Renal pelvis (tissue), 4 donors: ENCODE results near the gene STK32B. TPM values are rescaled to one million over a fixed set of nuclear protein-coding genes. Genes with fewer than 3 reads are reported as not detected.
"Not testable (repeated sequence)": the region's sequence is repeated elsewhere in the genome, so short reads cannot be mapped to it uniquely, and the experiment has no call there.

ENCODE experiments used
- DNase-seq: peaks from one replicate; pipeline ENCODE4 v3.0.0-alpha.2; 2013
- polyA plus RNA-seq, 3 donors: library from polyadenylated mRNA; unstranded; fragments of 120-200 nt; gene quantifications; one replicate each; pipeline ENCODE4 v1.2.1, GENCODE V29; 2013; ENCODE audit not compliant: insufficient read length in 3 of 3

Gene STK32B
- polyA plus RNA-seq, 3 donors = 7.2 to 10.6 (median 8.4) TPM

DNA sequence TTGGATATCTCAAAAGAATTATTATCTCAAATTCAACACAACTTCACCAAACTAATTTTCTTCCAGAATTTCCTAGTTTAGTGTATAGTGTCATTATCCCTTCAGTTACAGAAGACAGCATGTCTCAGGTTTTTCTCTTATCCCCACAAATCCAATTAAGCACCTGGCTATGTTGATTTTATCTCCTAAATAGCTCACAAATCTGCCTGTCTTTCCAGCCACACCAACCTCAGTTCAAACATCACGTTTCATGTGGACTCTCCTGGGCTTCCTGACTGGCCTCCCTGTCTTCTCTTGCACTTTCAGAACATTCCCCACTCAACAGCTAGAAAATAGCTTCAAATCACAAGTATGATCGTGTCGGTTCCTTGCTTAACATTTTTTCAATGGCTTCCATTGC, 14.8 kb downstream of the STK32B start:
- DNase-seq = no peak

DNA sequence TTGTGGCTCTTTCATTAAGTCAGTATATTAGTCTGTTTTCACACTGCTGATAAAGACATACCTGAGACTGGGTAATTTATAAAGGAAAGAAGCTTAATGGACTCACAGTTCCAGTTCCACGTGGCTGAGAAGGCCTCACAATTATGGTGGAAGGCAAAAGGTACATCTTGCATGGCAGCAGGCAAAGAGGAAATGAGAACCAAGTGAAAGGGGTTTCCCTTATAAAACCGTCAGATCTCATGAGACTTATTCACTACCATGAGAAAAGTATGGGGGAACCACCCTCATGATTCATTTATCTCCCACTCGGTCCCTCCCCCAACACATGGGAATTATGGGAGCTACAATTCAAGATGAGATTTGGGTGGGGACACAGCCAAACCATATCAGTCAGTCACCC, 15.7 kb downstream of the STK32B start:
- not testable (repeated sequence) for DNase-seq

DNA sequence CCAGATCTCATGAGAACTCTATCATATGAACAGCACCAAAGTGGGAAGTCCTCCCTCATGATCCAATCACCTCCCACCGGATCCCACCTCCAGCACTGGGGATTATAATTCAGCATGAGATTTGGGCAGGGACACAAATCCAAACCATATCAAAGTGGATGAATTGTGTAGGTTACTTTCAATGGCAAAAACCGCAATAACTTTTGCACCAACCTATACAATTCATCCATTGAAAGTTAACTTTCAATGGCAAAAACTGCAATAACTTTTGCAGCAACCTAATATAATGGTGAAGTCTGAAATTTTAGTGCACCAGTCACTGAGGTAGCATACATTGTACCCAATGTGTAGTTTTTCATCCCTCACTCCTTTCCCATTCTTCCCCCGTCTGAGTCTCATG, 16.6 kb downstream of the STK32B start:
- no peak for DNase-seq

DNA sequence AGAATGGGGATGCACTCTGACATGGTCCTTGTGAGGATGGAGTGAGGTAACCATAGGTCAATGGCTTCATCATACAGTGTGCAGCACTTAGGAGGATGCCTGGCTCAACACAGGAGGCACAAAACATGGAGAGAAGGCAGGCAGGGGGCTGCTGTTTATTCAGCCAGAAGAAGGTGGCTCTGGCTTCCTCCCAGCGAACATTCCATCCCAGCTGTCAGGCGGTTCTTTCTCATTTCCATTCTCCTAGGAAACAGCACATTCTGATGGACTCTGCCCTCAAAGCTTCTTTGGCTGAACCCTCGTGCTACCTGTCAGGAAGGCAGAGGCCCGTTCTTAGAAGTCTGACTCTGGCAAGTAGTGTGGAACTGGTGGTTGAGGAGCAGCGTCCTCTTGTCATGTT, 18.6 kb downstream of the STK32B start:
- DNase-seq = no peak

DNA sequence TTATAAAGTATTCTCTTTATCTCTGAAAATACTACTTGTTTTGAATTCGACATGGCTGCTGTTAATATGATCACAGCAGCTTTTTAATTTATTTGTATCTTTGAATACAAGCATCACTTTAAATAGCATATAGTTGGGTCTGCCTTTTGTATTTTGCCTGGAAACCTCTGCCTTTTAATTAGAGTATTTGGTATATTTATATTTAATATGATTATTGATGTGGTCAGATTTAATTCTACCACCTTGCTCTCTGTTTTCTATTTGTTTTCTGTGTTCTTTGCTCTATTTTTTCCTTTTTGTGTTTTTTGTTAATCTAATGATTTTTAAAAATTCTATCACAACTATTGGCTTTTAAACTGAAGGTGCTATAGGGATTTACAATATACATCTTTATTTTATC, 21.7 kb downstream of the STK32B start:
- no peak for DNase-seq

DNA sequence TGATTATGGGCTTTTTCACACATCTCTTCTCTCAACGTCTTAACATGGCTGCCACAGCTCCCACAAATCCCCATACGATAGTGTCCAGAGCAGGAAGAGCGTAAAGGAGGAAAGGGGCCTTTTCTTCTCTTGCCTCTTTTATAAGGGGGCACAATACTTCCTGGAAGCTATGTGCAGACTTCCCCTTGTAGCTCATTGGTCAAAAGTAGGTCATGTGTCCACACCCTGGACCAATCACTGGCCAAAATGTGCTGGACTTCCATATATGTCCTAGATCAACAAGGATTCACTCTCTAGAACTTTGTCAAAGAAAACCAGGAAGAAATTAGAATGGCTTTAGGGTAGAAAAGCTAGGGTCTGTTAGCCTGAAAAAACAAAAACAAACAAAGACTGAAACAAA, 26.7 kb downstream of the STK32B start:
- no peak for DNase-seq

DNA sequence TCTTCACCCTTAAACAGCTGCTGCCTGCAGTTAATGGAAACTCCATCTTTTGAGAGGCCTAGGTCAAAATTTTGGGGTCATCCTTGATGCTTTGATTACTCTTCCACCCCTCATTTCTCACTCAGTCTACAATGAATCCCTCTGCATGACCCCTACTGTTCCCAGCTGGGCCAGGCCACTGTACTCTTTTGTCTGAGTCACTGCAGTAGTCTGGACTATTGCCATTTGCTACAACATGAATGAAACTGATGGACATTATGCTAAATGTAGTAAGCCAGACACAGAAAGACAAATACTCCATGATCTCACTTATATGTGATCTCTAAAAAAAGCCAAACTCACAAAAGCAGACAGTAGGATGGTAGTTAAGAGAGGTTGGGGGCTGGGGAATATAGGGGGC, 28.3 kb downstream of the STK32B start:
- DNase-seq = no peak

DNA sequence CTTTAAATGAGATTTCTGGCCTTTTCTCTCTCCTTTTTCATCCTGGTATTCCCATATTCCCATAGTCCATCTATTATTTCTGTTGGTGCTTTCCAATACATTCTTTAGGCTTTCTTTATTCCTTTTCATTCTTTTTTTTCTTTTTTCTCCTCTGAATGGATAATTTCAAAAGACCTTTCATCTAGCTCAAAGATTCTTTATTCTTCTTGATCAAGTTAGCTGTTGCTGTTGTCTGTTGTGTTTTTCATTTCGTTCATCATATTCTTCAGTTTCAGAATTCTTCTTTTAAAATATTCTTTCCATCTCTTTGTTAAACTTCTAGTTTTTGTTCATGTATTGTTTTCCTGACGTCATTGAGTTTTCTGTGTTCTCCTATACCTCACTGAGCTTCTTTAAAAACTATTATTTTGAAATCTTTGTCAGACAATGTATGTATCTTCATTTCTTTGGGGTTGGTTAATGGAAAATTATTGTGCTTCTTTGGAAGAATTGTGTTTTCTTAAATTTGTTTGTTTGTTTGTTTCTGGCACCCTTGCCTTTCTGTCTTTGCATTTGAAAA, 30.2 kb downstream of the STK32B start:
- no peak for DNase-seq

DNA sequence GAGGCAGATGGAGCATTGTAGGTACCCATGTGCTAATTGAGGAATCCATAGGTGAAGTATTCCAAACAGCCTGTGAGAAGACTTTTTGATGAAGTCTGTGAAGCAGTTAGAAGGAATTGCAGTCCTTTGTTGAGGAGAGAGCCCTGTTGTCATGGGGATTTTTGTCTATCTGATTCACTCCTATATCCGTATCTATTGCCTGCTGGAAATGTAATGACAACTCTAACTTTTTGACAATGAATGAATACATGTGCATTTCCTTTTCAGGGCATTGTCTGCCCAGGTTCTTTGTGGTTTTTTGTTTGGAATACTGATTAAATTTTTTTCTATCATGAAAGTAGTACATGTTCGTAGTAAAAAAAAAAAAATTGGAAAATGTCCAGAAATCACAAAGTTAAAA, 31.1 kb downstream of the STK32B start:
- DNase-seq = no peak

DNA sequence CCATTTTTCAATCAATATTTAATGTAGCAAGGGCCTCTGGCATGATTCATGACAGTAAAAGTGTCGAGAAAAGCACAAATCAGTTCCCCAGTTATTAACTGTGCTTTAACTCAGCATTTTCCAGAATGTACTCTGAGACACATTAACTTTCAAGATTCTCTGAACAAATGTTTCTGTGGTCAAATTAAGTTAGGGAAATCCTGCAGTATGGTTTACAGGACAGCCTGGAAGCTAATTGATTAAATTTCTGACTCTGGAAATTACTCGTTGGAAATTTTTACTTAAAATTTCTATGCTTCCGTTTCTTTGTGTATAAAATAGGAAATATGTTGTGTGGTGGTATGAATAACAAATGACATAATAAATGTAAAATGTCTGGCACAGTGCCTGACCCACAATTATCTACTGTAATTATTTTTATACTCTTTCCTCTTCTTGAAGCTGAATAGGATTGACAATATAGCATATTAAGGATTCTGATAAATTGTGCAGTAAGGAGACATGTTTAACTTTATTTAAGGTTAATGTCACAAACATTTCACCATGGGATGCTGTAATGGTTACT, 33.7 kb downstream of the STK32B start:
- no peak for DNase-seq

DNA sequence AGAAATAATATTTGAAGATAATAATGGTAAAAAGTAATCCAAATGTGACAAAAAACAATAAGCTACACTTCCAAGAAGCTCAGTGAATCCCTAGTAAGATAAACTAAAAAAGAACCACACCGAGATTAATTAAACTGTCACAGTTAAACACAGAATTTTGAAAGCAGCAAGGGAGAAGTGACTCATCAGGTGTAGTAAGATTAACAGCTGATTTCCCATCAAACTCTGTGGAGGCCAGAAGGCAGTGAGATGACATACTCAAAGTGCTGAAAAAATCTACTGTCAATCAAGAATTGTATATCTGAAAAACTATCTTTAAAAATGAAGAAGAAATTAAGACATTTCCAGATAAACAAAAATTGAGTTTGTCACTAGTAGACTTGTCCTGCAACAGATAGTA, 35.3 kb downstream of the STK32B start:
- DNase-seq = no peak

DNA sequence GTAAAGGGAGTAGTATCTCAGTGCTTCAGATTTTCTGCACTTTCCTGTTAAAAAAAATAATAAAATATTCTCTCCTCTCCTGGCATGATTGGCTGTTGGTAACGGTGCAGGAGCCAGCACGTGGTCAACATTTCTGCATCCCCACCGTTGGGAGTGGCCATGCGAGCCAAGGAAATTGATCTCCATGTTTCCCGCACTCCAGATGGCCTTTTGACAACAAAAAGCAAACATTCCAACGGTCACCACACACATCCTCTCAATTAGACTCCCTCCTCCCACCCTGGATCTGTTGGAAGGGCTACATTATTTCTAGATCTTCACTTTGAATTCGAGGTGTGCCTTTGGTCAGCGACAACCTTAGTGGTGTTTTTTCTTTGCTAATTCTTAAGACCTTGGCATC, 45.0 kb downstream of the STK32B start:
- no peak for DNase-seq

DNA sequence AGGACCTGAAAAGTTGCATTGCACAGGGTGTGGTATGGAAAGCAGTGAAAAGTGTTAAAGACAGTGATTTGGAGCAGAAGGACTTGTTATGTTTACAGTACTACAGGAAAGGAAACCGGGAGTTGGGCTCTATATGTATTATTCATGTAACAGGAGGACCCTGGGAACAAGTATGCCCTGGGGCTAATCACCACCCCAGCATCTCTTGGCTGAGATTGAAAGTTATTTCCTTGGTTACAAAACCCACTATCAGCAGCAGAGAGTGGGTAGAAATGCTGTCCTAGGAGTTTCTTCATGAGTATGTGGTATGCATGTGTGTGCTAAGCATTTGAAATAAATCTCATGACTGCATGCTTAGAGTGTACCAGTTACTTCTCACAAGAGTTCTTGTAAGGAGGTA, 46.9 kb downstream of the STK32B start:
- no peak for DNase-seq

DNA sequence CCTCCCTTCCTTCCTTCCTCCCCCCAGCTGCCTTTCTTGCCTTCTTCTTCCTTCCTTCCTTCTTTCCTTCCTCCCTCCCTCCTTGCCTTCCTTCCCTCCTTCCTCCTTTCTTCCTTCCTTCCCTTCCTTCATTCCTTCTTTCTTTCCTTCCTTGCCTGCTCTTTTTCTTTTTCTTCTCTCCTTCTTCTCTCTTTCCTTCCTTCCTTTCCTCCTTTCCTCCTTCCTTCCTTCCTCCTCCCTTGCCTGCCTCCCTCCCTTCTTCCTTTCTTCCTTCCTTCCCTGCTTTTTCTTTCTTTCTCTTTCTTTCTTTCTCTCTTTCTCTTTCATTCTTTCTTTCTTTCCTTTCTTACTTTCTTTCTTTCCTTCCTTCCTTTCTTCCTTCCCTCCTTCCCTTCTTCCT, 49.1 kb downstream of the STK32B start:
- DNase-seq = no peak

DNA sequence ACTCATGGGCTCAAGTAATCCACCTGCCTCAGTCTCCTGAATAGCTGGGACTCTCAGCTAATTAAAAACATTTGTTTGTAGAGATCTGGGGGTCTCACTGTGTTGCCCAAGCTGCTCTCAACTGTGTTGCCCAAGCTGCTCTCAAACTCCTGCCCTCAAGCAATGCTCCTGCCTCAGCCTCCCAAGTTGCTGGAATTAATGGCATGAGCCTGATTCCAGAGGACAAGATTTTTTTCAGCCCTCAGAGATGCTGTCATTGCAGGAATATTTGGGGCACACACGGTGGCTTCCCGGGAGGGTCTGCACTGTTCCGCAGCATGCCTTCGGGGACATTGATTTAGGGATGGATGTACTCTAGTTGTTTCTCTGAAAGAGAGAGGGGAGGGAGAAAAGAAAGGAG, 49.7 kb downstream of the STK32B start:
- DNase-seq = no peak

DNA sequence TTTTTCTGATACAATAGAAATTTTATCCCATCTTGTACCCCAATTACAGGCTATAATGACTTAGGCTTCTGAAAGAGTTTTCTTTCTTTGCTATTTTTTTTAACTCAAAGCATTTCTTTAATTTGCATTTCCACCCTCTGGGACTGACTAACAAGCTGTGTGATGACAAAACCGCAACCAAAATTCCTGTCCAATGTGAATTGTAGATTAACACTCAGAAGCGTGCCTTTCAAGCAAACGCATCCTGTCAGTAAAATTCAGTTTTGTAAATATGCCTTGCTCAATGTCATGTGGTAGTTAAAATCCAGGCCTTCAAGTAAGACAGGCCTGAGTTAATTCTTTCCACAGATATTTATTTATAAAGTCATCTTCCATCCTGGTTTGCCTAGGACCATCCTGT, 50.3 kb downstream of the STK32B start:
- DNase-seq = no peak

DNA sequence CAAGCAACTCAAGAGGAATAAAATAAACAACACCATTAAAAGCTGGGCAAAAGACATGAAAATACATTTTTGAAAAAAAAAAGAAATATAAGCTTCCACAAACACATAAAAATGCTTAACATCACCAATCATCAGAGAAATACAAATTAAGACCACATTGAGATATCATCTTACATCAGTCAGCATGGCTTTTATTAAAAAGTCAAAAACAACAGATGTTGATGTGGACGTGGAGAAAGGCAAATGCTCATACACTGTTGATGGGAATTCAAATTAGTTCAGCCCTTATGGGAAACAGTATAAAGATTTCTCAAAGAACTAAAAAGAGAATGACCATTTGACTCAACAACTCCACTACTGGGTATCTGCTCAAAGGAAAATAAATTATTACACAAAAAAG, 59.6 kb downstream of the STK32B start:
- no peak for DNase-seq

DNA sequence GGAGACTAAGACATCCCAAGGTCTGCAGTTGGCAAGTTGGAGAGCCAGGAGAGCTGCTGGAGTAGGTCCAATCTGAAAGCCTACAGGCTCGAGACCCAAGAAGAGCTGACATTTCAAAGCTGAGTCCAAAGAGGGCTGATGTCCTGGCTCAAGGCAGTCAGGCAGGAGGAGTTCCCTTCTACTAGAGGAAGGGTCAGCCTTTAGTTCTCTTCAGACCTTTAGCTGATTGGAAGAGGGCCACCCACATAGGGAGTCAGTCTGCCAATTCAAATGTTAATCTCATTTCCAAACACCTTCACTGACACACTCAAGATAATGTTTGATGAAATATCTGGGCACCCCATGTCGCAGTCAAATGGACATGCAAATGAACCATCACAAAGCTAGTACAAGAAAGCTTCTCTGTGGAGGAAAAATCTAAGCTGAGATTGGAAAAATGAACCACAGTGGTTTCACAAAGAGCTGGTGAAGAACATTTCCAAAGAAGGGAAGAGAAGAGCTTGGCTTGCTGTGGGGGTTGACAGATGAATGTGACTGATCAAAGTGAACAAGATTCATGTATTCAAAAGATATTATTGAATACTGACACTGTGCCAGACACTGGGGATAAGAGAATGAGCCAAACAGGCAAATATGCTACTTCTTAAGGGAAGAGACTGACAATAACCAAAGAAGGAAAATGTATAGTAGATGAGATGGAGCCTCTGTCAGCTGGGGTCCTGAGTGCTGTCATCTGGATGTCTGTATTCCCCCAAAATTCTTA, 61.2 kb downstream of the STK32B start:
- DNase-seq = no peak

DNA sequence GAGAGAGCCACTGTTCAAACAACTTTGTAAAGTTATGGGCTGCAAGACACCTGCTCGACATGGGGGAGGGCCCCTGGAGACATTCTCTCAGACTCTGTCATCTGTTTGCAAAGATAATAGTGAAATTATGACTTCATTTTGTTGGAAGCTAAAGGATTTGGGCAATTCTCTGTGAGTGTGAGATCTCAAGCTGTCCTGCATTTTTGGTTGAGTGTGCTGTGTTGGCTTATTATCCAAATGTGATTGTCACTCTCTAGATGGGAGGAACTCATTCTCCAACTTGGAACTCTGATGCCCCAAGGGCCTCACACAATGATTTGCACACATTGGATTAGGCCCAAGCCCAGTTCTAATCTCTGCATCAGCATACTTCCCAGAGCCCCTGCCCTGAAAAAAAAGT, 63.7 kb downstream of the STK32B start:
- DNase-seq = no peak

DNA sequence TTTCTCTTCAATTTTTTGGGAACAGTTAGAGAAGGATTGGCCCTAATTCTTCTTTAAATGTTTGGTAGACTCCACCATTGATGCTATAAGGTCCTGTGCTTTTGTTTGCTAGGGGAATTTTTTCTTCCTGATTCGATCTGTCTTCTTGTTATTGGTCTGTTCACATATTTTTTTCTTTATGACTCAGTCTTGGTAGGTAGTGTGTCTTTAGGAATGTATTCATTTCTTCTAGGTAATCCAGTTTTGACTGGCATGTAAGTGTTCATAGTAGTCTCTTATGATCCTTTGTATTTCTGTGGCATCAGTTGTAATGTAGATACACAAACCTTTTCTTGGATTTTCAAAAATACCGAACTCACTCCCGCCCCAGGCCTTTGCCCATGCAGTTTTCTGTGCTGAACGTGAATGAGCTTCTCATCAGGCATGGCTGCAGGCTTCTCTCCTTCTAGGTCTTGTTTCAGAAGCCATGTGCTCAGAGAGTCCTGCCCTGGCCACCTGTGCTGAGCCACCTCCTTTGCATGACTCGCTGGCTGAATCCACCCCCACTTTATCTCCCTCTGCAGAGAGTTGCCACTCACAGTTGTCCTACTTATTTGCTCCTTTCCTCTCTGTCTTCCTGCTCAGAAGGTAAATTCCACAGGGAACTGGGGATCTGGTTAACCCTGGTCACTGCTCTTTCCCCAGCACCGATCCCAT, 67.0 kb downstream of the STK32B start:
- DNase-seq = no peak

DNA sequence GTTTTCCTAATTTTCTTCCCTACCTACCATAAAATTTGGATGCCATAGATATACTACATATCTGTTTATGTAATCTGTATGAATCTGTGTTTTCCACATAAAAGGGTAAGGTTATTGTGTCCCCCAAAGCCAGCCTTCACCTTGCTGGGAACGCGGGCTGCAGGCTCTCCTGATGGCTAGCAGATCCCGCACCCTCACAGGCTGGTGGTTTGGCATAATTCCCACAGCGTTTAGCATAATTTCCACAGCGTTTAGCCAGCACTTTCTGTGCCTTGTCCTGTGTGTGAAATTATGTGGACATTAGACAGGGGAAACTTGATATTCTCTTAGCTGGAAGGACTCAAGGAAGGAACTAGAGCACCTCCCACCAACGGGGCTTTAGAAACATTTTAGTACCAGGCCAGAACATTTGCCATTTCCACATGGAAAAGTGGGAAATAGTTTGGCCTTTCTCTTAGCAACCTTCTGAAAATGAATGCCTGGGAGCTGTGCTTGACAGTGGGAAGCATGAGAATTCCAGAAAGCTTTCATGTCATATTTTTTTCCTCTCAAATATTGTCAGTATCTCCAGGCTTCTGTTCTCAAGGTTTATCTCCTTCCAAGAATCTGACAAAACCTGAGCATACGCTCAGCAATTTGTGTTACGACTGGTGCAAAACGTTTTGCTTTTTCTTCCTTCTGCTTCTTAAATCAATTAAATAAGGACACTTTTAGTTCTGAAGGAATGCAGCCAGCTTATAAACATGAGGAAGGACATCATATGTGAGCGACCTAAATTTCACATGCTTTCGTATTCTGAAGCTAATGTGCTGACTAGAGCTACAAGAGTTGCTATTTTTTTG, 67.9 kb downstream of the STK32B start:
- DNase-seq = no peak

DNA sequence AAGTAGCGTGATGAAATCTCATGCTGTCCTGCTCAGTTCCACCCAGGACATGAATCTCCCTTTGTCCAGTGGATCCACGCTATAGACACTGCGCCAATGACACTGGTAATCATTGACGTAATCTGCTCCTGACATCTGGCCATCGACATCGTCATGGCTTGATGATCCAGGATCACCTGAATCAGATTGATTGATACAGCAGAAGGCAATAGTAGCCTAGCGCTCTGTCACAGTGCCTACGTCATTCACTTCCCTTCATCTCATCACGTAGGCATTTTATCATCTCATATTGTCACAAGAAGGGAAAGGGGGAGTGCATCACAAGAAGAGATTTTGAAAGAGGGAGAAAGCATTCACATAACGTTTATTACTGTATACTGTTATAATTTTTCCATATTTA, 68.8 kb downstream of the STK32B start:
- DNase-seq = no peak
